Measurements from ENCODE around the gene TSPAN9.

GRCh38 chr12:3105690-3106479, 28.7 kb downstream of the TSPAN9 start:
- no peak for TF ChIP-seq CTCF (IDR thresholded peaks at IDR 0.05)
- no peak for TF ChIP-seq POLR2A (IDR thresholded peaks at IDR 0.05)
- no peak for TF ChIP-seq POLR2AphosphoS5 (IDR thresholded peaks at IDR 0.05)
